OCI-LY1 (cell line): ENCODE measurements around the gene CCDC110.
"Not testable (repeated sequence)": the region's sequence is repeated elsewhere in the genome, so short reads cannot be mapped to it uniquely, and the experiment has no call there.

Experiments
- H2AFZ ChIP-seq: fragments of 200-600 bp; sonication (generic), shearing (Covaris generic); 2 replicates; pipeline ENCODE4 v1.6.0; 2014; ENCODE audit warnings: antibody characterized with exemption, mild to moderate bottlenecking, low read length
- H3F3A ChIP-seq: fragments of 200-600 bp; sonication (generic), shearing (Covaris generic); 2 replicates; pipeline ENCODE4 v1.6.0; 2014; ENCODE audit warnings: mild to moderate bottlenecking, antibody characterized with exemption, low read length, moderate library complexity; ENCODE audit not compliant: insufficient read depth
- H3K27ac ChIP-seq: fragments of 200-600 bp; sonication (generic); 2 replicates; pipeline ENCODE4 v1.5.1; 2014; ENCODE audit warnings: low read length, mixed run types, mild to moderate bottlenecking, low read depth; ENCODE audit not compliant: poor library complexity, severe bottlenecking
- H3K27me3 ChIP-seq: fragments of 200-600 bp; sonication (generic); 2 replicates; pipeline ENCODE4 v1.6.0; 2014; ENCODE audit warnings: antibody characterized with exemption, mild to moderate bottlenecking, low read length, moderate library complexity; ENCODE audit not compliant: insufficient read depth
- H3K36me3 ChIP-seq: fragments of 200-600 bp; sonication (generic); 2 replicates; pipeline ENCODE4 v1.6.1; 2014; ENCODE audit warnings: mild to moderate bottlenecking, antibody characterized with exemption, low read length, moderate library complexity, mixed read lengths; ENCODE audit not compliant: insufficient read depth
- H3K4me1 ChIP-seq: fragments of 200-600 bp; sonication (generic); 2 replicates; pipeline ENCODE4 v1.5.1; 2014; ENCODE audit warnings: mild to moderate bottlenecking, low read length, moderate library complexity; ENCODE audit not compliant: insufficient read depth, severe bottlenecking
- H3K4me2 ChIP-seq: fragments of 200-600 bp; sonication (generic), shearing (Covaris generic); 2 replicates; pipeline ENCODE4 v1.6.1; 2014; ENCODE audit warnings: low read length
- H3K4me3 ChIP-seq: fragments of 200-600 bp; sonication (generic); 2 replicates; pipeline ENCODE4 v1.5.1; 2014; ENCODE audit warnings: low read length, low read depth, mild to moderate bottlenecking, mixed read lengths; ENCODE audit not compliant: poor library complexity, severe bottlenecking
- H3K79me2 ChIP-seq: fragments of 200-600 bp; shearing (Covaris generic); 2 replicates; pipeline ENCODE4 v1.6.1; 2016; ENCODE audit warnings: mixed run types, low read length, mixed read lengths; ENCODE audit not compliant: insufficient read depth
- H3K9ac ChIP-seq: fragments of 200-600 bp; sonication (generic), shearing (Covaris generic); 2 replicates; pipeline ENCODE4 v1.6.1; 2014; ENCODE audit warnings: mild to moderate bottlenecking, low read length, mixed read lengths
- H3K9me2 ChIP-seq: fragments of 200-600 bp; sonication (generic), shearing (Covaris generic); 2 replicates; pipeline ENCODE4 v1.6.1; 2014; ENCODE audit warnings: low read depth, mild to moderate bottlenecking, low read length, mixed read lengths
- H3K9me3 ChIP-seq: fragments of 200-600 bp; shearing (Covaris generic); 2 replicates; pipeline ENCODE4 v1.6.1; 2014; ENCODE audit warnings: low read length, mixed read lengths
- H4K20me1 ChIP-seq: fragments of 200-600 bp; sonication (generic), shearing (Covaris generic); 2 replicates; pipeline ENCODE4 v1.6.0; 2016; ENCODE audit warnings: mild to moderate bottlenecking, low read length; ENCODE audit not compliant: insufficient read depth
- CTCF ChIP-seq: fragments of 200-600 bp; sonication (generic), shearing (Covaris generic); IDR thresholded peaks from 2 replicates; pipeline ENCODE4 v1.5.1; 2017; ENCODE audit warnings: mild to moderate bottlenecking, antibody characterized with exemption, low read length, moderate library complexity, mixed read lengths
- EZH2 ChIP-seq: fragments of 200-600 bp; sonication (generic), shearing (Covaris generic); IDR thresholded peaks from 2 replicates; pipeline ENCODE4 v1.8.0; 2017; ENCODE audit warnings: borderline replicate concordance, mixed run types, mild to moderate bottlenecking, antibody characterized with exemption, low read length, moderate library complexity, mixed read lengths

The CCDC110 gene

GRCh38 chr4:185513489-185514181 lies 42.1 kb upstream of the CCDC110 start:
- TF ChIP-seq EZH2 (no peak), CTCF (no peak)
- no peaks in the 10 kb centered on the region for H3K9me3 ChIP-seq
- H3K27me3 ChIP-seq, result no peaks in the 10 kb centered on the region
- H3K4me1 ChIP-seq, result no peaks in the 10 kb centered on the region
- H4K20me1 ChIP-seq, result no peaks in the 10 kb centered on the region
- no peak overlapping the region for H3K27ac ChIP-seq
- no peak overlapping the region for H3K4me3 ChIP-seq
- H3K9me2 ChIP-seq, result no peaks in the 10 kb centered on the region
- no peak overlapping the region for H3K9ac ChIP-seq
- no peak overlapping the region for H2AFZ ChIP-seq
- no peaks in the 10 kb centered on the region for H3F3A ChIP-seq
- no peaks in the 10 kb centered on the region for H3K36me3 ChIP-seq
- H3K4me2 ChIP-seq, result no peak overlapping the region
- H3K79me2 ChIP-seq, result no peaks in the 10 kb centered on the region

- Histone ChIP-seq H3K79me2 (no peaks in the 10 kb centered on the region), H3K4me2 (no peak overlapping the region), H3F3A (no peaks in the 10 kb centered on the region), H3K4me1 (no peaks in the 10 kb centered on the region), H3K4me3 (no peak overlapping the region), H3K9ac (no peak overlapping the region), H3K27me3 (no peaks in the 10 kb centered on the region), H3K9me3 (no peaks in the 10 kb centered on the region), H3K36me3 (no peaks in the 10 kb centered on the region), H4K20me1 (no peaks in the 10 kb centered on the region), H2AFZ (no peak overlapping the region), H3K9me2 (no peaks in the 10 kb centered on the region), H3K27ac (no peak overlapping the region)
- TF ChIP-seq EZH2 (no peak), CTCF (no peak)
These were observed 41.0 kb upstream of the CCDC110 start for GRCh38 chr4:185512516-185512915.

- H3K4me3 ChIP-seq, H3K27me3 ChIP-seq, H3K9me2 ChIP-seq, H3F3A ChIP-seq, H3K27ac ChIP-seq, H3K9ac ChIP-seq, H4K20me1 ChIP-seq, H3K36me3 ChIP-seq, H3K4me1 ChIP-seq, H3K79me2 ChIP-seq, H3K4me2 ChIP-seq, H3K9me3 ChIP-seq, H2AFZ ChIP-seq: not testable (repeated sequence)
These were observed 39.7 kb upstream of the CCDC110 start for GRCh38 chr4:185511243-185511642.

- Histone ChIP-seq H3K9ac (no peak overlapping the region), H3K9me3 (no peaks in the 10 kb centered on the region), H3F3A (no peaks in the 10 kb centered on the region), H3K36me3 (no peaks in the 10 kb centered on the region), H2AFZ (no peak overlapping the region), H4K20me1 (no peaks in the 10 kb centered on the region), H3K4me2 (no peak overlapping the region), H3K4me1 (no peaks in the 10 kb centered on the region), H3K27ac (no peak overlapping the region), H3K79me2 (no peaks in the 10 kb centered on the region), H3K9me2 (no peaks in the 10 kb centered on the region), H3K27me3 (no peaks in the 10 kb centered on the region), H3K4me3 (no peak overlapping the region)
- TF ChIP-seq CTCF (no peak), EZH2 (no peak)
These were observed 39.3 kb upstream of the CCDC110 start for GRCh38 chr4:185510806-185511205.
